ENCODE data around the gene HEATR9. TPM values are rescaled to one million over a fixed set of nuclear protein-coding genes. Genes with fewer than 3 reads are reported as not detected.

HEATR9 gene
- not detected in 2 replicates for total RNA-seq

GRCh38 chr17:35868737-35869136, at the start of gene HEATR9:
TSS of gene HEATR9 (minus strand) at chr17:35868891. CDS start at chr17:35868742, 149 bp downstream.

GRCh38 chr17:35879773-35880654, 11.3 kb upstream of the HEATR9 start, which contains the start of gene CCL5:
TSS of gene CCL5 (minus strand) at chr17:35880360.

GRCh38 chr17:35808962-35809854, 59.5 kb downstream of the HEATR9 start, which contains the start of gene TAF15:
TSS of gene TAF15 (plus strand) at chr17:35809484. CDS start at chr17:35809570, 86 bp downstream.

Other genes starting within 250 kb of the HEATR9 start
- gene RASL10B, start 137.3 kb downstream of the HEATR9 start, total RNA-seq, result 0.58 and 4.6 TPM in 2 replicates
- gene GAS2L2, start 115.7 kb downstream of the HEATR9 start, total RNA-seq, result not detected in 2 replicates
- not detected in 2 replicates for gene C17orf50, start 108.0 kb downstream of the HEATR9 start, total RNA-seq
- gene MMP28, start 73.2 kb downstream of the HEATR9 start, total RNA-seq, result 1.2 TPM in 1 of 2 replicates, not detected in the other
- 52.8 and 62.8 TPM in 2 replicates for gene TAF15, start 59.4 kb downstream of the HEATR9 start, total RNA-seq
- 0.50 TPM in 1 of 2 replicates, not detected in the other for gene CCL5, start 11.5 kb upstream of the HEATR9 start, total RNA-seq
- gene RDM1, start 61.9 kb upstream of the HEATR9 start, total RNA-seq, result 0.66 and 0.87 TPM in 2 replicates
- gene LYZL6, start 74.8 kb upstream of the HEATR9 start, total RNA-seq, result not detected in 2 replicates
- gene CCL16, start 112.6 kb upstream of the HEATR9 start, total RNA-seq, result not detected in 2 replicates
- gene CCL14, start 117.8 kb upstream of the HEATR9 start, total RNA-seq, result under 0.01 TPM in 1 of 2 replicates, not detected in the other
- gene CCL15, start 132.7 kb upstream of the HEATR9 start, total RNA-seq, result not detected in 2 replicates
- not detected in 2 replicates for gene CCL23, start 149.1 kb upstream of the HEATR9 start, total RNA-seq
- not detected in 2 replicates for gene CCL18, start 195.4 kb upstream of the HEATR9 start, total RNA-seq
- gene CCL3, start 221.3 kb upstream of the HEATR9 start, total RNA-seq, result not detected in 2 replicates
- not detected in 2 replicates for gene CCL4, start 234.9 kb upstream of the HEATR9 start, total RNA-seq

Measured in smooth muscle cell of trachea (primary cell).